NCI-H82 treated with DMSO at 0.1 percent for 48 hours (cell line): ENCODE results near the gene ADAM21.
"Not testable (repeated sequence)": the region's sequence is repeated elsewhere in the genome, so short reads cannot be mapped to it uniquely, and the experiment has no call there.

Source experiments
- DNase-seq: peaks from one replicate; lab custom pipeline; 2025; ENCODE audit not compliant: unreplicated experiment; lab: John Stamatoyannopoulos, UW

The ADAM21 gene

GRCh38 chr14:70475459-70475858 is 23.5 kb downstream of the ADAM21 start:
- not testable (repeated sequence) for DNase-seq

GRCh38 chr14:70477356-70478105 is 25.6 kb downstream of the ADAM21 start:
- DNase-seq = not testable (repeated sequence)

- no peak for DNase-seq
Measured at GRCh38 chr14:70489579-70490200, 37.7 kb downstream of the ADAM21 start.

- DNase-seq = no peak
Measured at GRCh38 chr14:70498191-70498590, 46.2 kb downstream of the ADAM21 start.
